HG03469 (cell line): ENCODE measurements around the gene CHCHD6.

Experiments used
- ATAC-seq: cut with Tn5 transposase; IDR thresholded peaks from one replicate; pipeline ENCODE4 v1.9.1; 2021; ENCODE audit warnings: mild to moderate bottlenecking, moderate library complexity, moderate number of reproducible peaks; ENCODE audit not compliant: unreplicated experiment

CHCHD6 gene

DNA sequence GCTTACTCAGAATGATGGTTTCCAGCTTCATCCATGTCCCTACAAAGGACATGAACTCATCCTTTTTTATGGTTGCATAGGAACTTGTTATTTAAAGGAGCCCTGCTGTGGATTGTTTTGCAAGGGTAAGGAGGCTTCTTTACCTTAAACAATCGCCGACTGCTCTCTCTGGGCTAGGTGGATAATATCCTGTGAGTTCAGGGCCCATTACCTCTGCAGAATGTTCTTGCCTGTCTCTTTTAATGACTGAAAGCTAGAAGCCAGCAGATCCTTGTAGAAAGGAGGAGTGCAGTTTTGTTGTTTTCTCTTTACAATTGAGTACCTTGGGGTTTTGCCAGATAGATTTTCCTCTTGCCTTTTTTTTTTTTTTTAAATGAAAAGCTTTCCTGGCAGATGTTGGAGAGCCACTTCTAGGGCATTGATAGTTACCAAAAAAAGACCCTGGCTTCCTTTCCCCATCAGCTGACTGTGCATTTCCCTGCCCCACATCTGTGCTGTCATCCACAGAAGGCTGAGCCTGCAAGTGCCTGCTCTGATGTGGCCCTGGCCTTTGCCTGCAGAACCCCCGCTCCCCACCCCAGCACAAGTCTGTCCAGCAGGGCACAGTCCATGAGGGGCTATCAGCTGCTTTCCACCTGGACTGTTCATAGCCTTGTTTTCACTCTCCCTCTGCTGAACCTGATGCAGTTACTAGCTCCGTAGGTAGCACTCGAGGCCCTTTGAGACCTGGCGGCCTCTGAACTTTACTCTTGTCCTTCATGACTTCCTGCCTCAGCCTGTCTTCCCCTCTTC lies 113.1 kb downstream of the CHCHD6 start:
- ATAC-seq, result no peak

- ATAC-seq, result no peak
These were observed 113.7 kb downstream of the CHCHD6 start for GRCh38 chr3:126817781-126818180.

DNA sequence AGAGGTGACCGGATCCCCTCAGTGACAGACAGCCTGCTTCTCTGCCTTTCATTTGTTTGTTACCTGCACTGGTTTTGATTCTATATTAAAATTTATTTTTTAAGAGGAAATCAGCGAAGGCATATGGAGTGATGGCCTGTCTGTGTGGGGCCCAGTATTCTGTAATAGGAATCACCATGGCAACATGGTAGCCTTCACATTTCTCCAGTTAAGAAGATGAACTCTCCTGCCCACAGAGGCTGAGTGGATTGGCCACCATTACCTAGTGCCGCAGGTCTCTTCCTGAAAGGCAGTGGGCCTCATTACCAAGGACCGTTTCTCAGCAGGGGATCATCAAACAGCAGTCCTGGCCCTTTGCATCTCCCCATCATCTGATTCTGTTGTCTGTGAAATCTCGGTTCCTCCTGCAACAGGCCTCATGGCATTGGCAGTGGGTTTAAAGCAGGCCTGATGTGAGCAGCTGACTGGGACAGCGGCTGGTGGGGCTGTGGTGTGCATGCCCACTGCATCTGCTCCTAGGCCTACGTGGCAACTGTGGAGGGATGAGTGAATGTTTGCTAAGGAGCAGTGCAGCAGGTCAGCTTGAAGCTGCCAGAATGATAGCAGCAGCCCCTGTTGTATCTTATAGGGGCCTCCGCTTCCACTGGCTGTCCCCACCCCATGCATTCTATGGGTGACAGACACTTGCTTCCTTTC lies 114.5 kb downstream of the CHCHD6 start:
- no peak for ATAC-seq

DNA sequence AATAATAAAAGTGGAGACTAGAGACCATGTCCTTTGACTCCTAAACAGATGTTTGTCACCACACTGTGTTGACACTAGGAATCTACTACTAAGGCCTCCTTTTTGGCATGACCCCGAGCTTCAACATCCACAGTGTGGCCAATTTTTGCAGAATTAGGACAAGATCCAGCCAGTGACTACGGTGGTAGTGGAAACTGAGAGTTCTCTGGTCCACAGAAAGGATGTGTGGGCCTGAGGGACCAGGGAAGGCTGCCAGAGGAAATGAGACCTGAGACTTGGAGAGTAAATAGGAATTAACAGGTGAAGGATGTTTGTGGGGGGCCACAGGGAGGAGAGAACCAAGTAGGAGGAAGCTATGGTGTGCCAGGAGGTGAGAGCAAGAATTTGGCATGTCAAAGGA lies 122.7 kb downstream of the CHCHD6 start:
- ATAC-seq, result no peak

DNA sequence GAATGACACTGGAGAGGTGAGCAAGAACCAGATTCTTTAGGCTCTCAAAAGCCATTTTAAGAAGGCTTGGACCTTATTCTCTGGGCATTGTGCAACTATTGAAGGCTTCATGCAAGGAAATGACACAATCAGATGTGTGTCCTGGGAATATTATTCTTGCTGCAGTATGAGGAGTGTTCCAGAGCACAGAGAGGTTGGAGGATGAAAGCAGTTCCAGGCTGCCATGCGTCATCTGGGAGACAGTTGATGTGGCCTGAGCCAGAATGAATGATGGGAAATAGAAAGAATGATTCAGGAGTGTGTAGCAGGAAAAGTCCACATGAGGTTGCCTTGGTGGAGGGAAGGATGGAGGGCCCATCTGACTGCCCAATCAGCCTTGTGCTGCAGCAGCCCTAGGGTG lies 123.1 kb downstream of the CHCHD6 start:
- no peak for ATAC-seq

- no peak for ATAC-seq
These were observed 124.3 kb downstream of the CHCHD6 start for GRCh38 chr3:126828306-126828705.

DNA sequence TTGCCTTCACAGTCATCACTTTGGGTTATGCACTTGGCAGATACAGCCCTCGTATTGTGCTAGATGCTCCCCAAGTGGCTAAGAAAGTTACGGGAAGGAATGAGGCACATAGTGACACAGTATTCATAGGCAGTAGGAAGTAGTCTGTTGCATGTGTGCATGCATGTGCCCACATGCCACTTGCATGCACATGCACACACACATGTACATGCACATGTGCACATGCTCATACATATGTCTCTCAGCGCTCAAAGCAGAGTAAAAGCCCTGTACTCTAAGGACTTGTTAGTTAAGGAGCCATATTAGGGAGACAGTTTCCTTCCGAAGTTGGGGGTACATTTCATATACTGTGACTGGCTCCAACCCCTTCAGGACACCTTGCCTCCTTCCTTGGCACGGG lies 128.9 kb downstream of the CHCHD6 start:
- no peak for ATAC-seq

- ATAC-seq, result no peak
These were observed 130.8 kb downstream of the CHCHD6 start for GRCh38 chr3:126834596-126835471.

- no peak for ATAC-seq
These were observed 131.6 kb downstream of the CHCHD6 start for GRCh38 chr3:126835472-126836219.

- no peak for ATAC-seq
These were observed 132.3 kb downstream of the CHCHD6 start for GRCh38 chr3:126836220-126836860.

DNA sequence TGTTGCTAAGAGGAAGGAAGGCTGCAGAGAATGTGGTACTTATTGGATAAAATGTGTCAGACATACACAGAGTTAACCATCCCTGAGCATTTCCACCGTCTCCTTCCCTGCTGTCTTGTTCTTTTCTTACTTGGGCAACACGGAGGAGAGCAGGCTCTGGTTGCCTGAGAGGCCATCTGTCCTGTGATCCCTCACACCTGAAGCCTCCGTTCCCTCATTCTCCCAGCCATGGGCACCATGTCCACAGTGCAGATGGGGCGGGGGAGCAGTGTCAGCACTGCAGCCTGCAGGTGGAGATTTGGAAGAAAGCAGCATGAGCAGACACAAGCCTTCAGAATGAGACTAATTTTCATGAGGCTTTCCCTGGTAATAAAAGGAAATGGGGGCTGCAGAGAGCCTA lies 133.7 kb downstream of the CHCHD6 start:
- no peak for ATAC-seq

- ATAC-seq, result no peak
These were observed 142.1 kb downstream of the CHCHD6 start for GRCh38 chr3:126845920-126846715.

DNA sequence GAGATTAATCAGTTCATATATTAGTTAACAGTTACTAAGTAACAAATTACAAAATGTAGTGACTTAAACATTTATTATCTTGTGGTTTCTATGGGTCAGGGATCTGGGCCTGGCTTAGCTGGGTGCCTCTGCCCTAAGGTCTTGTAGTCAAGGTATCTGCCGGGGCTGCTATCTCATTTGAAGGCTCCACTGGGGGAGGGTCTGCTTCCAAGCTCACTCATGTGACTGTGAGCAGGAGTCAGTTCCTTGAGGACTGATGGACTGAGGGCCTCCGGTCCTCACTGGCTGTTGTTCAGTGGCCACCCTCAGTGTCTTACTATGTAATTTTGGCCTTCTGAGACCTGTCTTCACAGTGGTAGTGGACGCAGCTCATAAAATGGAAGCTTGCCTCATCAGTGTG lies 143.0 kb downstream of the CHCHD6 start:
- no peak for ATAC-seq

DNA sequence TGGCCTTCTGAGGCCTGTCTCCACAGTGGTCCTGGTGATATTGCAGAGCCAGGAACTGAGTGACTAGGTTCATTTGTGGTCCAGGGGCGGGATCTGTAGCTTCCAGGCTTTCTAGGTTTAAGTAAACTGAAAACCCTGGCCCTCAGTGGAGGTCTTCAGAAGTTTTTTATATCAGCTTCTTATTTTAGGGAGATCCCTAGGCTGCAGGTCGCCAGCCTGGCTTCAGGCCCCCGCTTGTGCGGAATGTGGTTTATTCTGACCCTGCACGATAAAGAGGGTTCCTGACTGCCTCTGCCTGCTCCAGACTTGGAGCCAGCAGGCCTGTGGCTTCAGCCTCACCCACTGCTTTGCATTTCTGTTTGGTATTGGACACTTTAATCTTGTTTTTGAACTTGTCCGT lies 145.0 kb downstream of the CHCHD6 start:
- ATAC-seq, result no peak

DNA sequence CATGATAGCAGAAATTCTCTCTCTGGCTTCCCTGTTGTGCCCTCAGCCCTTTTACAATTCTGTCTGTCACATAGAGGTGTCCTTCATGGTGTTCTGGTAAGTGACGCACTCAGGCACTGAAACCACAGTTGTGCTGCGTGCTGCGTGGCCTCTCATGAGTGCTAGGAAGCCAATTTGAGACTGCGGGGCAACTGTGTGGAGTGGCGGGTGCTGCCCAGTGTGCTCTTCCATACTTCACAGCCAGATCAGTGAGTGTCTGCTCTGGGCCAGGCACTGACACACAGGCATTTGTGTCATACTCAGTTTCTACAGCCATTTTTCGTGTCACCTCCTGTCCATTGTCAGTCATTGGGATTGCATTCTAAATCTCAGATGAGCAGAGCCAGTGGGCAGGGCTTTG lies 145.7 kb downstream of the CHCHD6 start:
- ATAC-seq, result no peak

GRCh38 chr3:126850370-126851085 lies 146.5 kb downstream of the CHCHD6 start:
- no peak for ATAC-seq

GRCh38 chr3:126851382-126851781 lies 147.3 kb downstream of the CHCHD6 start:
- no peak for ATAC-seq

DNA sequence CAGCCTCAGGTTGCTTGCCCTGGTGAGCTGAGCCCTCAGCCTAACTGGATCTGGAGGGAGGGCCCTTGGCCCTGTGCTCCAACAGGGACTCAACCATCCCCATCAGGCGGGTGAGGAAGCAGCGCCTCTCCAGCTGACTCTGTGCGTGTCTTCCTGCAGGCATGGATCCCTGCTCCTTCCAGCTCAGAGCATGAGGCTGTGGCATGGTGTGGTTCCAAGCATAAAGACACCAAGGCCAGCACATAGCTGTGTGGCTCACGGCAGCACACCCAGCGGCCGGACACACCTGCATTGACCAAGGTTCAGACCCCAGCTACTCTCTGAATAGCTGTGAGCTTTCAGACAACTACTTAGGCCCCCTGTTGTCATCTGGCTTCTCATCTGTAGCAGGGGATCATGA lies 147.9 kb downstream of the CHCHD6 start:
- ATAC-seq, result no peak

- ATAC-seq, result no peak
These were observed 148.5 kb downstream of the CHCHD6 start for GRCh38 chr3:126852511-126852910.
